HG03060 (cell line): ENCODE results near the gene CDK6.

Experiments used
- ATAC-seq: cut with Tn5 transposase; IDR thresholded peaks from one replicate; pipeline ENCODE4 v1.9.1; 2021; ENCODE audit warnings: low read depth, moderate number of reproducible peaks; ENCODE audit not compliant: unreplicated experiment

Gene CDK6

GRCh38 chr7:92797284-92797683, 39.1 kb downstream of the CDK6 start:
- ATAC-seq, result no peak

GRCh38 chr7:92794831-92795230, 41.5 kb downstream of the CDK6 start:
- no peak for ATAC-seq

DNA sequence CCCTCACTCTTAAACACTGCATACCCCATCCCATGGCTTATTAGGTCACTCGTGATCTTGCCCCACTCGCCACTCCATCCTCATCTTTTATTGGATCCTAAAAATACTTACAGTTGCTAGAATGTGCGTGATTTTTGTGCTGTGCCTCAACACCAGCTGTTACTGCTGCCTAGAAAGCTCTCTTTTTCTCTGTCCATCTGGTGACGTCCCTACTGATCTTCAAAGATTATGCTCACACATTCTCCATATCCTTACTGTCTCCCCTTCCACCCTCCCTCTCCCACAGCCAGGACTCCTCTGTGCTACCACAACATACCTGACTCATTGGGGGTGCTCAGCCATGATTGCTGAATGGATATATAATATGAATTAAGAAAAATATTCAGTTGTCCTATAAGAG, 42.0 kb downstream of the CDK6 start:
- ATAC-seq, result no peak

DNA sequence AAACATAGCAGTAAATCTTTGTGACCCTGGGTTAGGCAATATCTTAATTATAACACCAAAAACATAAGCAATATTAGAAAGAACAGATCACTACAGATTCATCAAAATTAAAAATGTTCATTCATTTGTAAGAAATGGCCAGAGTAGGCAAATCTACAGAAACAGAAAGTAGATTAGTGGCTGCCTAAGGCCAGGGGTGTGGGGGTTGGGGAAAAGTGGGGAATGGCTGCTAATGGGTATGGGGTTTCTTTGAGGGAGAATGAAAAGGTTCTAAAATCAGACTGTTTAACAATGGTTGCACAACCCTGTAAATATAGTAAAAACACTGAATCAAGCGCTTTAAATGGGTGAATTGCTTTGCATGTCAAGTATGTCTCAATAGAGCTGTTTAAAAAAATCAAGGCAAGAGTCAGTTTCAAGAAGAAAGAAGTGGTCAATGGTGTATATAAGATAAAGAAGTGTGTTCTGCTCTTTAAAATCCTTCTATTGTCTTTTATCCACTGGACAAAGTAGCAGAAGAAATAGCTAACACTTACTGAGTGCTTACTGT, 42.6 kb downstream of the CDK6 start:
- no peak for ATAC-seq

DNA sequence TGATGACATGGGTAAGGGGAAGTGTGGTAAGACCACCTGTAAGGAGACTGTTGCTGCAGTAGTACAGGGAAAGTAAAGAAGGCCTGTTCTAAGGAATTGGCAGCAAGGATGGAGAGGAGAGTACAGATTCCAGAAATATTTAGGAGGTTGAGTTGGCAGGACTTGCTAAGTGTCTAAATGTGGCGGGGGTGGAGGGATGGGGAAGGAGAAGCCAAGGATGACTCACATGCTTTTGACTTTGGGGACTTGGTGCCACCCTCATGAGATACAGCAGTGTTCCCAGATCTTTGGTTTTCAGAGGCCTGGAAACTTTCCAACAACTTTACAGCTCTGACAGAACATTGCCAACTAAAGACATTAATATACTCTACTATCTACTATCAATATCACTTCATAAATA, 45.4 kb downstream of the CDK6 start:
- ATAC-seq, result no peak

DNA sequence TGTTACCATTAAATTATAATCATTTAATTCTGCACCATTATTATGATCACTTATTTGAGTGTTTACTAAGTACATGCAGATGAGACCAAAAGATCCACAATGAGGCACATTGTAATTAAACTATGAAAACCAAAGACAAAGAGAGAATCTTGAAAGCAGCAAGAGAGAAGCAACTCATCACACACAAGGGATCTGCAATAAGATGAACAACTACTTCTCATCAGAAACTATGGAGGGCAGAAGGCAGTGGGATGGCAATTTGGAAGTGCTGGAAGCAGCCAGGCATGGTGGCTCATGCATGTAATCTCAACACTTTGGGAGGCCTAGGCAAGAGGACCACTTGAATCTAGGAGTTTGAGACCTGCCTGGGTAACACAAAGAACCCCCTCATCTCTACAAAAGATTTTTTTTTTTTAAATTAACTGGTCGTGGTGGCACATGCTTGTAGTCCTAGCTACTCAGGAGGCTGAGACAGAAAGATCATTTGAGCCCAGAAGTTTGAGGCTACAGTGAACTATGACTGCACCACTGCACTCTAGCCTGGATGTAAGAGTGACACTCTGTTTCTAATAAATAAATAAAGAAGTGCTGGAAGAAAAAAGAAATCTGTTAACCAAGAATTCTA, 47.7 kb downstream of the CDK6 start:
- ATAC-seq, result no peak

DNA sequence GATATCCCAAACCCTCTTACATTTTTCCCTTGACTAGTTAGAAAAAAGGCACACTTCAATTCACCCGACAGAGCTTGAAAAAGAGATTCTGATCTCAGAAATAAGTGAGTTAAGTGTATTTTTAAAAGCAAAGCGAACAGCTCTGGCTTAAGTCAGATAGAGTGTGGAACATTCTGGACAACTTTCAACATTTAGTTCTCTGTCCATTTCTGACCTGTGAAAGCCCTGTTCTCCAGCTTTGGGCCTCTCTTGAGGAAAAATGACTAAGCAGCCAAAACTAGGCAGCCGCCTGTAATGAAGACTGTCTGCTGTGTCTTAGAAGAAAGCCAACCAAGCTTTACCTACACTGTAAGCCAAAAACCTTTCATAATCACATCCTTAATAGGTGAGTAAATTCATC, 50.5 kb downstream of the CDK6 start:
- ATAC-seq, result no peak

DNA sequence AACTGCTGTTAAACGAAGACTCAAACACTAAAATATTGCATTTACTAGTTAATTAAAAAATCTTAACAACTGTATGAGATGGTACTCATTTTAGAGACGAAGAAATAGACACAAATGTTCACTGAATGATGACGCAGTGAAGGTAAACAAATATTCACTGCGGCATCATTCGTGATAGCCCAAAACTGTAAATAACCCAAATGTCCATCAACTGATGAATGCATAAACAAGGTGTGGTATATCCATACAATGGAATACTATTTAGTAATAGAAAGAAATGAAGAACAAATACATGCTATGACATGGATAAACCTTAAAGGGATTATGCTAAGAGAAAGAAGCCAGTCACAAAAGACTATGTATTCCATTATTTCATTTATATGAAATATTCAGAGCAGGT, 51.4 kb downstream of the CDK6 start:
- ATAC-seq, result no peak

DNA sequence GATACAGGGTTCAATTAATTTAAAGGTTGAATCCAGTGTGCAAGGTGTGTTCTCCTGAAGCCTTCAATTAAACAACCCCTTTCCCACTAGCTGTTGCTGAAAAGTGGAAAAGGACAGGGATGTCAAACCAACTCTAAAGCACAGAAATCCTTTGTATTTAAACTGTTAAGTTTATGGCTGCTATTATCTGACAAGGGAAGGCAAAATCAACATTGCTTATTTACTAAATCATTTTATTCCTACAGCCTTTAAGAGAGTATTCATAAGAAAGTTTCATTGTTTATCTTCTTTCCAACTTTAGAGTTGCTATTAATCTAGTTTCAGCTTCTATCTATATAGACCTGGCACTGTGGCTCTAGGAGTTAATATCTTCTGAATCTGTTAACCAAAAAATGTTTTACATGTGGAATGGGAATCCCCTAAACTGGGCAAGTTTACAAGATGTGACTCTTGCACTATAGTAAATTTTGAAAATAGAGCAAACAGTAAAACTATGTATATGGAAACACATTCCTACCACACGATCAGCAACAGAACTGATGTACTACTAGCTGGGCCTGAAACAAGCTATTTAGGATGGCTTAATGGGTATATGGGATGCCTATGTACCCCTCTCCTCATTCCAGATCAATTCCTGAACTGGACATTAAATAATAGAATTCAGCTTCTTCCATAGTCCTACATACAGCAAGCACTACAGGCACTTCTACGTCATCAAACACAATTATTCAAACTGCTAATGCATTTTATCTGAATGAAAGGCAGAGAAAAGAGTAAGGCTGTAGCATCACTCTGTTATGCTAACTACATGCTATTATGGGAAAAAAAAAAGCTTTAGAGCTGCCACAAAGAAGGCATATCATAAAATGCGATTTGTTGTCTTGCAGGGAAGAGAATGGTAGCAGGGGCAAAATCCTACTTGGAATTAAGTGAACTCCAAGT, 52.8 kb downstream of the CDK6 start:
- no peak for ATAC-seq

- no peak for ATAC-seq
Observed at GRCh38 chr7:92782855-92783254, 53.5 kb downstream of the CDK6 start.

DNA sequence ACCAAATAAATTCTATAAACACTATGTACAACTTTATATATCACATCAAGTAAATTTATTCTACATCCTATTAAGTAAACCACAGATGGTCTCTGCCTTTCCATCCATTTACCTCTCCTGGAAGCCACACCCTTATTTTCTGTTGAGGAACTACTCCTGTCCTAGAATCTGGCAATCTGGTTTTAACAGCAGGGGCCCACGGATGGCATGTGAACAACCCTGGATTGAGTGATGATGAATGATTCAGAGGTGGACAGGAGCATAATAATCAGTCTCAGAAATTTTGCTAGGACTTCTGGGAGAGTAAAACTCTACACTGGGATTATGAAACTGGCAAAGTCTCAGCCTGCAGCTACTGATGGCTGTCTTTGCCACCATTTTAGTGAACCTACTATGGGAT, 54.1 kb downstream of the CDK6 start:
- no peak for ATAC-seq

- no peak for ATAC-seq
Observed at GRCh38 chr7:92781117-92781720, 55.2 kb downstream of the CDK6 start.

GRCh38 chr7:92778972-92779371, 57.4 kb downstream of the CDK6 start:
- peak; percentile 72 for ATAC-seq

DNA sequence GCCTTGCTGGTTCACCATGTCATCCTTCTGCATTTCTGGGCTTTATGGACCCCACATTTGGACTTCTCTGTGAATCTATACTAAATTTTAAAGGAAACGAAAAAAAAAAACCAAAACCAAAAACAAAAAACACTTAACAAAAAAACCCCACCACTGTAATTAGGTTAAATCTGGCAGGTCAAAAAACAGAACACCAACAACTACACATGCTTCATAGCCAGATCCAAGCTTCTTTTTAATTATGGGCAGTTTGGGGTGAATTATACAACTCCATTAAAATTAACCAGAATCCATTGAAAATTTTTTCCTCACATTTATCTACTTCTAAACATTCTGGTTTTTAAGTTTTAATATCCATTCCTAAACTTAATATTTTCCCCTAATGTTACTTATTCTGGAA, 58.4 kb downstream of the CDK6 start:
- ATAC-seq, result no peak

- ATAC-seq, result no peak
Observed at GRCh38 chr7:92773808-92774207, 62.6 kb downstream of the CDK6 start.

DNA sequence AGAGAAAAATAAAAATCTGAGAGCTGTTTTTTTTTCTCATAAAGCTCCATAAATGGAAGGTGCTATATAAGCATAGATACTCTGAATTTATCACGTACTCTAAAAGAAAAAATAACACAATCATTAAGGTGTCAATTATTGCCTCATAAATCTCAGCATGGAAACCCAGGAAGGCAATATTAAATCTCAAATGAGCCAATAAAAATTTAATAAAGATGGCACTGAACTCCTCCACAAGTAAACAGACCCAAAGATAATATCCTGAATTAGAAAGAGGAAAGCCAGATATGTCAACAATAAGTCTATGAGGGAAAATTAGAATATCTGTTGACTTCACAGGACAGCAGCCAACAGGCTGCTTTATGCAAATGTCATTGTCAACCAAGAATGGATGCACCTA, 66.5 kb downstream of the CDK6 start:
- ATAC-seq, result no peak

GRCh38 chr7:92769394-92769699, 67.0 kb downstream of the CDK6 start:
- no peak for ATAC-seq

DNA sequence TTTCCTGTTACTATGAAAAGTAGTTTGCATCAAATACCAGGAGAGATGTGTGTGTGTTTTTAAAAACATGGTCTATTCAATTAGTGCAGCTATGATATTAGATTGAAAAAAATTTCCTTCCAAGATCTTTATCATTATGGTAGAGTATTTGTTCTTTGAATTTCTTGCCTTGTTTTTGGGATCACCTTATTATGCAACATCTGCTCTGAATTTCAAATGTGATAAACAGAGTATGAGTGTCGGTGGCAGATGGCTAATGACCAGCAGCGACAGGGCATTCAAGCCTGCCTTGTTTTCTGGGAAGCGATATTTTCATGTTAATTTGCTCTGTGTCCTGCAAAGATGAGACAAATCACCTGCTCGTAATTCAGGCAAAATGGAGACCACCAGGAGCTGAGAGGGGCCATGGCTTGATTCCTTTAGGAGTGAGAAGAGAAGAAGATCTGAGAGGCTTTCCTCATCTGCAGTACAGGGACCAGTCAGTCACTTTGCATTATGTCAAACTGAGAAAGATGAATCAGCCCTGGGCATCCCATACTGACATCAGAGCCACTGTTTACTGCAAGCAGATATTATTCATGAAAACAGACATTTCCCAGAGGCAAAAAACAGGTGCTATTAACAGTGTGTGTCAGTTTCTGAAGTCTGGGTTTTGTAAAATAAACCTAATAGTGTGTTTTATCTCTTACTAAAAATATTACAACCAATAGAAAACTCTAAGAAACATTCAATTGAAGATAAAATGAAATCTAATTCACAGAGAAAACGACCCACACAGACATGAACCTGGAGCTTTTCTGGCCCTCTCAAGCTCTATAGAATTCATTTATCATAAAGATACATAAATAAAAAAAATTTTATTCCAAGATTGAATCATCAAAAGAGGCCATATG, 67.6 kb downstream of the CDK6 start:
- peak; percentile 83 for ATAC-seq

DNA sequence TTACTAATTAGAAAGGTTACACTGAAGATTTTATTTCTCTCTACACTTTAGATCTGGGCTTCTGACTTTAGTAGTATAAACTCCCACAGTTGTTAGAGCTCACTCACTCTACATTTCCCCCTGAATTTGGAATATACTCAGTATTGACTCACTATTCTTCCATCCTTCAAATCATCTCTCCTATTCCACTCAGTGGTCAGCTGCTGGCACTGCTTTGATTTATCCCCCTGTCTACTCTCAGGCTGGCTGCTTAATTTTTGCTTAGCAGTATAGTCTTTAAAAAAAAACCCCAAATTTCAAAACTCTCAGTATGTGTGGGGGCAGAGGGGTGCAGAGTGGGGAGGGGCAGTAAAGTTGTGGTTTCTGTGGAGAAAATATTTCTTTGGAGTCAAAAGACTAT, 68.9 kb downstream of the CDK6 start:
- no peak for ATAC-seq

- ATAC-seq, result no peak
Observed at GRCh38 chr7:92766461-92767003, 69.8 kb downstream of the CDK6 start.
